ENCODE measurements around the gene SPEG.
A peak's percentile ranks its signal among the peaks of the same experiment; 100 is the strongest.

SPEG gene

DNA sequence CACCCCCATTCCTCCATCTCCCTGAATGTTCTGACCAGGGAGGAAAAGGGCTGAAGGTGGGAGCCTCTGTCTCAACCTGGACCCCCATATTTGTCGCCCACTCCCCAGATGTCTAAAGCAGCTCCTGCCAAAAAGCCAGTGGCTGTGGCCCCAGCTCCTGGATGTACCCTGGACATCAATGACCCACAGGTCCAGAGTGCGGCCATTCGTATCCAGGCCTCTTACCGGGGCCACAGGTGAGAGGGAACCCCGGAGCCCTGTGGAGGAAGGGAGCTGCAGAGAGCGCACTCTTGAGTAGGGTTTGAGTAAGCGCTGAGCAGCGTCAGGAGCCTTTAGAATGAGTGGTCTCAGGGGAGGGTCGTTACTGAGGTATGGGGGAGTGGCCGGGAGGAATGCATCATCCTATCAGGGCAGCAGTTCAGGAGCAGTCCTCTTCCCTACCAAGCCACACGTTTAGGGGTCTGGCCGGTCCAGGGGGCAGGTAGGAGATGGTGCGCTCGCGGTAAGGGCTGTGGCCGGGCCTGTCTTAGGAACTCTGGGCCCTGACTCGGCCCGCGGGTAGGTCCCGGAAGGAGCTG is 61.7 kb downstream of the SPEG start:
- DNase-seq (ENCODE audit: low read depth in 2 of 2) = no peak

DNA sequence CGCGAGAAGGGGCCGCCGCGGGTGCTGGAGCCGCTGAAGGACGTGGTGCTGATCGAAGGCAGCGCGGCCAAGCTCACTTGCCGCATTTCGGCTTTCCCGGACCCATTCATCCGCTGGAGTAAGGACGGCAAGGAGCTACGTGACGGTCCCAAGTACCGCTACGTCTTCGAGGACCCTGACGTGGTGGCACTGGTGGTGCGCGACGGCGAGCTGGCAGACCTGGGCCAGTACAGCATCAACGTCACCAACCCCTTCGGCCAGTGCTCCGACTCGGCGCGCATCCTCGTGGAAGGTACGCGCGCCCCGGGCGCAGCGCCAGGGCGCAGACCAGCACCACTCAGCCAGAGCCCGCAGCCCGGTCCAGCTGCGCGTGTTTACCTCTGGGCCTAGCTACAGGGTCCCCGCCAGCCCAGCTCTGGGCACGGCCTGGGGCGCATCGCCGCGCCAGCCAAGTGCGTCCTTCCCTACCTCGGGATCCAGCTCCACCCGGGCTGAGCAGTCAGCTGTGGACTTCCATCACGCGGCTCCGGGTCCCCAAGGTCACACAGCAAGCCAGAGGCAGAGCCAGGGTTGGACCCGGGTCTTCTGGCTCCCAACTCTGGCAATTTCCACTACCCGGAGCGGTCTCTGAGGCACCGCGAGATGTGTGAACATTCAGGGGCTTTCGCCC is 62.3 kb downstream of the SPEG start:
- DNase-seq (ENCODE audit: low read depth in 2 of 2) = no peak

DNA sequence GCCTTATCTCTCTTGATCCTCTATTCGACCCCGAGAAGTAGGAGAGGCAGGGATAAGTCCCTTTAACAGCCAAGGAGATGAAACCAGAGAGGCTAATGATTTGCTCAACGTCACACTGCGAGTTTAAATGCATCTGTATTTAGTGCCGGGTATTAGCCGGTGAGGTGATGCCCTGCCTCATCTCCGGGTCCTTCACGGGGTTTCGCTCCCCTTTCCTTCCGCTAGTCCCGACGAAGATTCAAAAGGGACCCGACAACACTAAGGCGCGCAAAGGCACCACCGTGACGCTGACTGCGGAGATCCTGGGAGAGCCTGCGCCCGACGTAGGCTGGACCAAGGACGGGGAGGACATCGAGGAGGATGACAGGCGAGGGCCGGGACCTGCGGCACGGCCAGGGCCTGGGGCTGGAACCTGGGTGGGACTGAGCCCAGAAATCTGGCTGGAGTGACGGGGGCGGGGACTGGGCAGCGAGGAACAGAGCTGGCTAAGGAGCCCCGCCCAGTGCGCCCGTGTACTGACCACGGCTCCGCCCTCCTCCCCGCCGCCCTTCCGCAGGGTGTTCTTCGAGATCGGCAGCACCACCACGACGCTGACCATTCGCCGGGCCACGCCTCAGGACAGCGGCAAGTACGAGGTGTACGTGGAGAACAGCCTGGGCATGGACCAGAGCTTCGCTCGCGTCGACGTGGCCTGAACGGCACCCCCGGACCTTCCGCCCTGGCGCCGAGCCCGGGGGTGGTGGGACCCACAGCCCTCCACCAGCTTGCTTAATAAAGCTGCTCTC is 63.0 kb downstream of the SPEG start:
- peak in 1 of 2 donors; percentile 14 for DNase-seq (ENCODE audit: low read depth in 2 of 2)

DNA sequence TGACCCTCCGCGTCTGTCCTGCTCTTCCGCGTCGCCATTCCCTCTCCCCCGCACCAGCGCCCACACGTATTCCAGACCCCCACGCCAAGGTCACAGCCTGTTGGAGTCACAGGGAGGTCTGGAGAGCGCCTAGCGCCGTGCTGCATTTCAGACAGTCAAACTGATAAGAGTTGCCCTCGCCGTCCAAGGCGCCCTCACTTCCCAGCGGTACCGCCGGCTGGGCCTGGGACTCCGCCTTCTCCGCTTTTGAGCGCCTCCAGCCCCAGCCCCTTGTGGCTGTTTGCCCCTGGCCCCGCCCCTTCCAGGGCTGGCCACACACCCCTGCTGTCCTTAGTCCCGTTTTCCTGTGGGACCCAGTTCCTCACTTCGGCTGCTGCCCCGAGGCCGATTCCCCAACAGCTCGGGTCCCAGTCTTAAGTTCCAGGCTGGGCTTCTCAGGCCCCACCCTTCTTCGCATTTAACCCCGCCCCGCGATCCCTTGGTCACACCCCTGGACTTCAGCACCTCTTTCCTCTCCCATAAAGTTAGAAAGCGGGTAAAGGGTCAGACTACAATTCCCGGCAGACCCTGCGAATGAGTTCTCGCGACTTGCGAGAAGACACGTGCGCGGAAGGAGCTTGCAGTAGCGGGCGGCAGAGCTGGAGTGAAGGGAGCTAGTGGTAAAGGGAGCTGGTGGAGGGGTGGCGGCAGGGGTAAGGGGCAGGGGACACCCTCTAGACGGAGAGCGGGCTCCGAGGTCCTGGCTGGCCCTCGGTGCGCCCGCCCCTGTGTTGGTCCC is 63.8 kb downstream of the SPEG start, which contains the start of gene GMPPA:
Gene GMPPA (plus strand): TSS at position 612 of the 778 bp plus-strand sequence. CDS start 1,085 bp downstream, outside the sequence.
- DNase-seq (ENCODE audit: low read depth in 2 of 2) = peak; percentile 83 to 89

DNA sequence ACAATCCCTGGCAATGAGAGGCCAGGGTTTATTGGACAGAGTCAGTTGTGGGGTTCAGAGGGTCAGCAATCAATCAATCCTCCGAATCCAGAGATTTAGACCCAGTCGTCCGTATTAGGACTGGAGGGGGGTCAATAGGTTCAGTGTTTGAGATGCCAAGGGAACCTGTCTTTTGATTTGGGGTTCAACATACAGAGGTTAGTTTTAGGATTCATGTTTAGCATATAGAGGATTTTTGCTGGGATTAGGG is 64.3 kb downstream of the SPEG start:
- no peak for DNase-seq (ENCODE audit: low read depth in 2 of 2)

DNA sequence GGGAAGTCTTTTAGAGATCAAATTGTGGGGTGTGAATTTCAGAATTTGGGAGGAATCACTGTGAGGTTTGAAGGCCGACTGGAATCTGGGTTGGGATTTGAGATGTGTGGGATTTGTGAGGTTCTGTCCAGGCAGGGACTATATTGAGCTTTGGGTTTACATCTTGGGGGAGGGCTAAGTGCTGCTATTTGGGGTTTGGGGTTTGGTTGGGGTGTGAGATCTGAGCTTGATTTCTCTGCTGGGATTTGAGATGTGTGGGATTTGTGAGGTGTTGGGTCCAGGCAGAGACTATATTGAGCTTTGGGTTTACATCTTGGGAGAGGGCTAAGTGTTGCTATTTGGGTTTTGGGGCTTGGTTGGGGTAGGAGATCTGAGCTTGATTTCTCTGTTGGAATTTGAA is 64.9 kb downstream of the SPEG start:
- no peak for DNase-seq (ENCODE audit: low read depth in 2 of 2)

DNA sequence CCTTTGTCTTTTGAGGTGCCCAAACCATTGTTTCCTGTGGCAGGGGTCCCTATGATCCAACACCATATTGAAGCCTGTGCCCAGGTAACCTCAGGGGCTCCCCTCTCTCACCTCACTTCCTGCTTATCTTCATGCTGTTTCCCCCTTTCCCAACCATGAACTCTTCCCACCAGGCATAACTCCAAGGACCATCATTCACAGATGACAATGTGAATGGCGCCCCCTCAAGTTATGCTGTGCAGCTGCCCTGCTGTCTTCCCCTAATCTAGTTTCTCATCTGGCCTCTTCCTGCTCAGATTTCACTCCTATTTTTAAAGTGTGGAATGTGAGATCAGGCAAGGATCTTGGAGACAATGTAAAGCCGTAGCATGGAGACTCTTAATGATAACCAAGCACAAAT is 65.5 kb downstream of the SPEG start:
- no peak for DNase-seq (ENCODE audit: low read depth in 2 of 2)

DNA sequence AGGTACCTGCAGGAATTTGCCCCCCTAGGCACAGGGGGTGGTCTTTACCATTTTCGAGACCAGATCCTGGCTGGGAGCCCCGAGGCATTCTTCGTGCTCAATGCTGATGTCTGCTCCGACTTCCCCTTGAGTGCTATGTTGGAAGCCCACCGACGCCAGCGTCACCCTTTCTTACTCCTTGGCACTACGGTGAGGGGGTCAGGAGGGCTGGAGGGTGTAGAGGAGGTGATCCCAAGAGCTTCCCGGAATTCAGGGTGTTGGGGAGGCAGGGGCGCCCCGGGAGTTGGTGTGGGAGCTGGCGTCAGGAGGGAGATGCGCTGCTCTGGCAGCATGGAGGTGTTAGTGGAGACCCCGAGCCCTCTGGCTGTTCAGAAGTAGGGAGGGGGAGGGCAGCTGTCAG is 67.2 kb downstream of the SPEG start:
- no peak for DNase-seq (ENCODE audit: low read depth in 2 of 2)

DNA sequence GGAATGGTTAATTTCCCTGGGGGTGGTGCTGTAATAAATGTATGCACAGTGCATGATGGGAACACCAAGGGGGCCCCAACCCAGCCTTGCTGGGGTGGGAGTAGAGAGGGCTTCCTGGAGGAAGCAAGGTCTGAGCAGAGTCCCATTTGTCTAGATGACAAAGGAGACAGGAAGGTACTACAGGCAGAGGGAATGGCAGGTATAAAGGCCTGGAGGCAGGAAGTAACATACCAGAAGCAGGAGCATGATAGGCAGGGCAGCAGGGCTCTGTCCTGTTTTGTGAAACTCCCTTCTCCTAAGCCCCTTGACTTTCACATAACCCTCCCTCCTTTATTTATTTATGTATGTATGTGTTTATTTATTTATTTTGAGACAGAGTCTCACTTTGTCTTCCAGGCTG is 68.0 kb downstream of the SPEG start:
- DNase-seq (ENCODE audit: low read depth in 2 of 2) = no peak

DNA sequence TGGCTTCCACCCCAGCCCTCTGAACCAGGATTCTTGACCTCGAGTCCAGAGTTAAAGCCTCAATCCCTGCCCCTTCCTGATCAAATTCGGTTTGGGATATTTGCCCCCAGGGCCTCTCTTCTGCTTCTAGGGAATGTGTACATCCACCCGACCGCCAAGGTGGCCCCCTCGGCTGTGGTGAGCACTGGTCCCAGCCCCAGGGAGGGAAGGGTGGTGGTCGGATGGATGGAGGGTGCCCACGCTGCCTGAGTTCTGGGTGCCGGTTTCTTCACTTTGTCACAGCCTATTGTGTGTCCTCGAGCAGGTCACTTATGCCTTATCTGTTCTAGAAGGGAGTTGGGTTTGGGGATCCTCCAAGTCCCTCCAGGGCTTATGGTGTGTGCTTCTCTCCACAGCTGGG is 70.9 kb downstream of the SPEG start:
- no peak for DNase-seq (ENCODE audit: low read depth in 2 of 2)

DNA sequence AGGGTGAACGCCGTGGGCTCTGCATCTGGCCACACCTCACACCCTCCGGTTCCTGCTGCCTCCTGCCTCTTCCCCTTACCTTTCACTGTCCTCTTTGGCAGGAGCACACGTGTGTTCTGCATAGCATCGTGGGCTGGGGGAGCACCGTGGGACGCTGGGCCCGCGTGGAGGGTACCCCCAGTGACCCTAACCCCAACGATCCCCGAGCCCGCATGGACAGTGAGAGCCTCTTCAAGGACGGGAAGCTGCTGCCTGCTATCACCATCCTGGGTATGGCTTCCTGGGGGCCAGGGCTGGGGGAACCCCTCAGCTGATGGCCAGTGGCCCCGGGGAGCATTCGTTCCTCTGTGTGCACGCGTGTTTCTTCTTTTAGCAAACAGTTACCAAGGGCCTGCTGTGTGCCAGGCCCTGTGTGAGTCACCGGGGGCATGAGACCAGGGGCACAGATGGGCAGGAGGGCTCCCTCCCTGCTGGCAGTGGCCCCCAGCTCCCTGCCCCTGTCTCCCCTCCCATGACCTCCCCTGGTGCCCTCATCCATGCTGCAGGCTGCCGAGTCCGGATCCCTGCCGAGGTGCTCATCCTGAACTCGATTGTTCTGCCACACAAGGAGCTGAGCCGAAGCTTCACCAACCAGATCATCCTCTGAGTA is 71.6 kb downstream of the SPEG start:
- no peak for DNase-seq (ENCODE audit: low read depth in 2 of 2)

DNA sequence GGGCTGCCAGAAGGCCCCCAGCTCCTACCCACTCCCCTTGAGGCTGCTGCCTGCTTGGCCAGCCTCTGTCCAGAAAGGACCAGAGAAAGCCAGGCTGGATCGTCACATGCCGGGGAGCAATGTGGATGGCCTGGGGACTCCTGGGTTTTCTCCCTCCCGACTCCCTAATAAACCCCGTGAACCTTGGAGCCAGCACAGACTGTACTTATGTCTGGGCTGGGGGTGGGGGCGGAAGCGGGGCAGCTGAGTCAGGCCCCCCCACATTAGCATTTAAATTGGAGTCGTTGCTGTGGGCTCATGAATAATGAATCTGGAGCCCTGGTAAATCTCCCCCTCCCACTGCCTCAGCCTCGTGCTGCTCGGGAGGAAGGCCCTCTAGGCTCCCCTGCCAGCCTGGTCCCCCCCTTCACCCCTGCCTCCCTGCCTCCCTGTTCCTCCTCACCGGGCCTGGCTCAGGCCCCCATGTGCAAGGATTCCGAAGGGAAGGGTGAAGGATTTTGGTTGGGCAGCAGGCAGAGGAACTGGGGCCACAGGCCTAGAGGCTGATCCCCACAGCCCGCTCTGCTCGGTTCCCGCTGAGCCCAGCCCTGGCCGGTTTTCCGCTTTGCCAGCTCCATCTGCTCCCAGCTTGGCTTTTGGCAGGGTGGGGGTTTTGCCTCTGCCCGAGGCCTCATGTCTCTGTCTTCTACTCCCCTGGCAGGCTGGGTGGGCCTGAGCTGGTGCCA is 72.3 kb downstream of the SPEG start:
- DNase-seq (ENCODE audit: low read depth in 2 of 2) = no peak

DNA sequence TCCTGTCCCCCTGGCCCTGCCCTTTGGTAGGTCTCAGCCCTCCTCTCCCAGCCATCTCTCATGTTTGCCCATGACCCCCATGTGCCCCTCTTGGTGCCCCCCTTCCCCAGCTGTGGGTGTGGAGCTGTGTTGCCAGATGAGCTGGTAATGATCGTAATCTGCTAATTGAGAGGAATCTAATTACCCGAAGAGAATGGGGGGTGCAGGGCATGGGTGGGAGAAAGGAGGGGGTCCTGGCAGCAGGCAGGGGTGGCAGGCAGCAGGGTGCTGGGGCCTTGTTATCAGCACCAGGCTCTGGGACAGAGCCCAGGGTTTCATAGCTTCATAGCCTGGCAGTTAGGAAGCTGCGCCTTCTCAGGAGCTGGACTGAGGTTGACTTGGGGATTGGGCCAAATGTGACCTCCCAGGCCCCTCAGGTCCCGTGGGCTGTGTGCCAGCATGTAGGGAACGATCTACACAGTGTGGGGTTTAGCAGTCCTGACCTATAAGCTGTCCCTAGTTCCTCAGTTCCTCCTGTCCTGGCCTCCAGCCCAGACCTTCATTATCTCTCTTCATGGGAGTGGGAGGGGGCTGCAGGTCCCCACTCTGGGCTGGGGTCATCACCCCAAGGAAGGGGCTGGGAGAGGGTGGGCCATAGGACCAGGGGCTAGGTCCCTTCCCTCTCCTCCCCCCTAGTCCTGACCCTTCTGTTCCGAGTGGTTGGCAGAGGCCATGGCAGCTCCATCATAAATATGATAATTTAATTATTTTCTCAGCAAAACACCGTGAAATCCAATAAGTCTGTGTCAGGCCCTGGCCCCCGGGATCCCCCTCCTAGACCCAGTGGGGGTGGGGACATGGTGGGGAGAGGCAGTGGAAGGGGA is 73.2 kb downstream of the SPEG start:
- no peak for DNase-seq (ENCODE audit: low read depth in 2 of 2)

DNA sequence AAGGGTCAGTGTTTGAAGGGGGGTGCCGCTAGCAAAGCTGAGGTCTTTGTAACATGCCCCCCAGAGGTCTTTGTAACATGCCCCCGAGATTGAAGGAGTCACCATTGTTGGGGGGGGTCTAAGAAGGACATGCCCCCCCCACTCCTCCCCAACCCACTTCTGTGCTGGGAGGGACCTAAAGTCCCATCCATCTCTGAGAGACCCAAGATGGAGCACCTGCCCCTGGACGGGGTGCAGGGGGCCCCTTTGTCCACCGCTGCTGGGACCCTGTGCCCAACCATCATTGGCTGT is 73.7 kb downstream of the SPEG start:
- DNase-seq (ENCODE audit: low read depth in 2 of 2) = no peak

DNA sequence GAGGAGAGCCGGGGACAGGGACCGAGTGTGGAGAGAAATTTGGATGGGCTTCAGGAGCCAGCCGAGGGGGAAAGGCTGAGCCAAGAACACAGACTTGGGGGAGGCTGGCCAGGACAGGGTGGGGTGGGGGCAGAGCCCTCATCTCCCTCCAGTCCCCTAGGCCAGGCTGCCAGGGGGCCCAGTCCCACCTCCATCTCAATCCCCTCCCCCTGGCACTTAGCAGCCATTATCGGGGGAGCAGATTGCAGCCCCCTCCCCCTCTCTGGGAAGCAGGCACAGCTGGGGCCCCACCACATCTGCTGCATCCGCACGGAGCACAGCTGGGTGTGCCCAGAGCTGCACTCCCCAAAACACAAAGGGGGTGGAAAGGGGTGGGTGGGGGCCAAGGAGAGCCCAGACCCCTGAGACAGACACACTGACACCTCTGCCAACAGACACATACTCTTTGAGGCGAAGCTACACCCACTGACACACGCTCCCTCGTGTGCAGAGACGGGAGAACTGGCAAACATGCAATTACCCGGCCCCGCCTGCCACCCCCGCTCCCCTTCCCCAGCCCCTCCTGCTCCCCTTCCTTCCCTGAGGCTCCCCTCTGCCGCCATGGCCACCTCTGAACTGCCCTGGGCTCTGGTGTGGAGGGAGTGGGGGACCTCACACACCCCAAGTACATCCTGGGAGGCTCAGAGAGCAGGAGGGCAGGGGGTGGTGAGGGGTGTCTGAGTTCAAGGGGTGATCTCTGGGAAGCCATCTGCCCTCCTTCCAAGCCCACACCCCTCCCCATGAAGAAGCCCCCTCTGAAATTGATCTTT is 74.5 kb downstream of the SPEG start:
- DNase-seq (ENCODE audit: low read depth in 2 of 2) = no peak

DNA sequence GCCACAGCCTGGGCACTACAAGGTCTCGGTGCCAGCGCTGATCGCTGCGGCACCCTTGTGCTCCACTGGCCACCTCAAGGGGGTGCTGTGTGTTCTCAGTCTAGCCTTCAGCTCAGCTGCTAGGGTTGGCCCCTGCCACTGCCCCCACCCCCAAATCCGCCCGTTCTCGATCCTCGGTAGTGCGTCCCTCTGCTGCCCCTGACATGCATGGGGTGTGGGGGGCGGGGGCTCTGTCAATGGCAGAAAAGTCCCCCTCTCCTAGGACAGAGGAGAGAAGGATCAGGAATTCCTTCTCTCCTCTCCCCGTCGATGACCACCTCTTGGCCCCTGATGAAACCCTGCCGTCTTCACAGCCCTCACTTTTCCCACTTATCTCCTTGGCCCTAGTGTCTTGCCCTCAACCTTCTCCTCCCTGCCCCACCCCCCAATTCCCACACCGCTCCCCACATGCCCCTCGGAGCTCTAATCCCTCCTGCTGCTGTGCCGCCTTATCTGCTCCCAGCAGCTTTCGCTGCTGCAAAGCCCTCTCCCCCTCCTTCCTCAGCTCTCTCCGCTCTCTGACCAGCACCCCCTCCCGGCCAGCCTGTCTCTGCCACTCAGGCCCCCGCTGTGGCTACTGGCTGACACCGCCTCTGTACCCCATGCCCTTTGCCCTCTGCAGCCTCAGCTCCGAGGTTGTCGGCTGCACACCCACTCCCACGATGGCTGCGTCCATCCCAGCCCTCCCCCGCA is 75.3 kb downstream of the SPEG start:
- peak in 1 of 2 donors; percentile 38 for DNase-seq (ENCODE audit: low read depth in 2 of 2)

DNA sequence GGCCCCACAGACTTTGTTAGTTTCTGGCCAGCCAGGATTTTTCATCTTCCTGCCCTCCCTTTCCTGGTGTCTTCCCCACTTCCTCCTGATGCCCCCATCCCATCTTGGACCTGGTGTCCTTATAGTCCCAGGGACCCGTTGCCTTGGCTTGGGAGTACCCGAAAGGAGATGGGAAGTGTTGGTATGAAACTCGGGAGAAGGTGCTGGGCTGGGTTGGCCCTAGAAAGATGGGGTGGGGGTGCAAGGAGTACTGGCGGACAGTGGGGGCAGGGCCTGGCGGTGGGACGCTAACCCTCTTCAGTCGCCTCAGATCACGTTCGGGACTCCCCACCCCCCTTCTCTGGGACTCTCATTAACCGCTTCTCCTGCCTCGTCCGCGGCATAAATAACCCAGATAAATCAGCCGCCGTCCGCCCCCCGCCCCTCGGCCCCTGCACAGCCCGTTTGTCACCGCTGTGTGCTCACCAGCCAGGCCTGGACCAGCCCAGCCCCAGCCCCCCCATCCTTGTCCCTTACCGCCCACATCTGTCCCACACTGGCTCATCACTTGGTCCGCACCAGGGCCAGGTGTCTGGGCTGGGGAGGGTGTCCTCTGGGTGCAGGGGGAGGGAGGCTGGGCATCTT is 76.0 kb downstream of the SPEG start:
- no peak for DNase-seq (ENCODE audit: low read depth in 2 of 2)

DNA sequence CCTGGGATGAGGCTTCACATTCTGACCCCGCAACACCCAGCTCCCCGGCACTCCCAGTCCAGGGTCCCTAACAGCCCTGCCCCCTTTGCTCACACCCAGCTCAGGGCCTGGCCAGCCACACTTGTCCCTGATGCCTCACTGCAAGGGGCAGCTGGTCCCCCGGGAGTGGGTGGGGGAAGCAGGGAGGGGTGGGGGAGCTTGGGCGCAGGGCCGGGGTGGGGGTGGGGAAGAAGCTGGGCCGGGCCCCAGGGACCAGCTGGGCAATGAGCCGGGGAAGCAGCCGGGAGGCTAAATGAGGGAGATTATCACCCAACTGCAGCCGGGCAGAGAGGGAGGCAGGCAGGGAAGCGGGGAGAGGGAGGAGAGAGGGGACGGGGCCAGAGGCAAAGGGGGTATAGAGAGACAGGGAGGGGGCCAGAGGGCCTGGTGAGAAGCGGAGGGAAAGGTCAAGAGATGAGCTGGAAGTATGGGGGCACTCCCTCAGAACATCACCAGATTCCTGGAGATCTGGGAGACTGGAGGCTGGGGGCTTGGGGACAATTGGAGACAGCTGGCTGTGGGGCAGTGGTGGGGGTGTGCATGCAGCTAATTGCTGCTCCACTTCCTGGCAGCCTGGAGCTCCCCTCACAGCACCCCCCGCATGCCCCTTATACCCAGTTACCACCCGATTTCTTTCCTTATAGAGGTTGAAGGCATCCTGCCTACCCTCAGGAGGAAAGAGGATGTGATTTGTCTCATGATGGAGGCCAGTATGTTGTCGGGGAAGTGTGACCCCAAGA is 77.1 kb downstream of the SPEG start:
- DNase-seq (ENCODE audit: low read depth in 2 of 2) = no peak

Measured in stimulated activated CD8-positive, alpha-beta memory T cell treated with anti-CD3 and anti-CD28 coated beads, Interleukin-2, amount 100 ng/mL, for 48 hours (primary cell).